Measurements from ENCODE around the gene HOXA7.

The HOXA7 gene

DNA sequence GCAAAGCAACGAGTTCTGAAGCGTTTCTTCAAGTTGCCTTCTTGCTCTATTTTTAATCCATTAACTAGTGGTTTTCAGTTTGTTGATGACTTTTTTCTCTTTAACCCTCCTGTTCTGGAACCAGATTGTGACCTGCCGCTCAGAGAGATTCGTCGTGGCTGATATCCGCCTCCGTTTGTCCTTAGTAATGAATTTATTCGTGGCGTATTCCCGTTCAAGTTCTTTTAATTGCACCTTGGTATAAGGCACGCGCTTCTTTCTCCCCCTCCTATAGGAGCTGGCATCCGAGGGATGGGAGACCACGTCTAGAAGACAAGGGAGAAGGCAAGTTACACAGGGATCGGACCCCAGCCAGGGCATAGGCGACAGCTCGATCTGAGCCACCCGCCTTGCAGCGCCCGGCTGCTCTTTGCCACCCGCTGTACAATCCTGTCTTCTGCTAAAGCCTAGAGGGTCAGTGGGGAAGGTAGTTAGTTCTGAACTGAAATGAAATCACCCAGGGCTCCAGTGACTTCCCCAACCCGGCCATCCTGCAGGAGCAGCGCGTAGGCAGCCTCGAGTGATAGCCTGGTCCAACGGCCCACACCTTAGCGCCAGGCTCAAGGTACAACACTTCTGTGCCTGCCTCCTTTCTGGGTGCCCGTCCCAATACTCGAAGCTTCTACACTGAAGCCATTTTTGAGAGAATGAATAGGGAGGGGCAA is 41.8 kb upstream of the HOXA7 start:
- FAIRE-seq (no peak), DNase-seq (ENCODE audit: insufficient read length, low spot score) (no peak)
- TF ChIP-seq POLR2A (IDR thresholded peaks at IDR 0.05; ENCODE audit: low read depth, low read length), result no peak

GRCh38 chr7:27197137-27198042 is 40.9 kb upstream of the HOXA7 start:
- DNase-seq (ENCODE audit: insufficient read length, low spot score), result no peak
- no peak for FAIRE-seq
- no peak for TF ChIP-seq POLR2A (IDR thresholded peaks at IDR 0.05; ENCODE audit: low read depth, low read length)

DNA sequence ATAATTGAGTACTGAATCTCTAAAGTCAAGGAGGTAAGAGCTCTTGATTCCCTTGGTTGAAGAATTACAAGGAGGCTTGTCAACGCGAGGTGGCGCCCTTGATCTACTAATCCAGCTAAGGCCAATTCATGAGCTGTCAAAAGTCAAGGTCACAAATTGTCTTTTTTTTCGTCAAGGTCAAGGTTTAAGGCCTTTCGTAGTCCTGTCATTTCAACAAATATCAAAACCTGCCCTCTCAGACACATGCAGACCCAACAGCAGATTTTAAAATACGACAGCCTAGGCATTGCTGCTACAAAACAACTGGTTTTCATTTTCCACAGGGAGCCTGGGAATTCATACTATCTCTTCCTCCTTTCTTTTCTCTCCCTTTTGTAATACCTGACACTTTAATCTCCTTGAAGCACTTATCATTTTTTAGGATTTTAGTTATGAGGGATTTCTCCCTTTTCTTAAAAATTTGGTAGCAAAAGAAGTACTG is 39.9 kb upstream of the HOXA7 start:
- no peak for TF ChIP-seq POLR2A (IDR thresholded peaks at IDR 0.05; ENCODE audit: low read depth, low read length)
- DNase-seq (ENCODE audit: insufficient read length, low spot score) (peak; percentile 95), FAIRE-seq (peak; percentile 75)

DNA sequence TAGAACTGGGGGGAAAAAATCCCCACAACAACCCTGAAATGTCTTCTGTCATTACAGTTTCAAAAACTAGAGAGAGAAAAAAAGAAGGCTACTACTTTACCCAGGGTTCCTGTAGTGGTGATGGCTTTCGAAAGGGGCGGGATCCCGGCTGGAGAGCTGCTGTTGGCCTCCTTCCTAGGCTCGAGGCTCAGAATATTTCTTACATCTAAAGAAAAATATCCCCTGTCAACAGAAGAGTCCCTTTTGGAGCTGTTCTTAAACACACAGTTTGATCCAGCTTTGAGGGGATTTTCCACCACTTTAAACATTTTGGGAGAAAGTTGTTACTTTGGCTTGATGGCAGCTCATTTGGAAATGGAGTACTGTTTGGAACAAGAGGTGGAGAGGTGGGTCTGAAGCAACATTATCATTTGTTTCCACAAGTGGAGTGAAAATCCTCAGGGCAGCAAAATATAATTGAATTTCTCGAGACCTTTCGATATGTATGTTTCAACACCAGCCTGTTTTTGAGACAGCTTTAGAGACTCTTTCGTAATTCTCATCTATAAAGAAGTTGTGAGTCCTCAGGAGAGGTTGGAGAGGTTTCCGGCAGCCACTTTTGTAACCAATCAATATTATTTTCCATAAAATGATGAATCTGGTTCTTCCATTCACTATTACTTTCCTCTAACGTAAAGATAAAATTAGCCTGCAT is 38.4 kb upstream of the HOXA7 start:
- FAIRE-seq (no peak), DNase-seq (ENCODE audit: insufficient read length, low spot score) (no peak)
- TF ChIP-seq POLR2A (IDR thresholded peaks at IDR 0.05; ENCODE audit: low read depth, low read length), result no peak

GRCh38 chr7:27194002-27194352 is 37.5 kb upstream of the HOXA7 start:
- no peak for FAIRE-seq
- DNase-seq (ENCODE audit: insufficient read length, low spot score), result no peak

GRCh38 chr7:27193335-27194001 is 37.0 kb upstream of the HOXA7 start:
- FAIRE-seq, result no peak
- no peak for TF ChIP-seq POLR2A (IDR thresholded peaks at IDR 0.05; ENCODE audit: low read depth, low read length)

More at GRCh38 chr7:27194002-27194352, 37.5 kb upstream of the HOXA7 start:
- TF ChIP-seq POLR2A (IDR thresholded peaks at IDR 0.05; ENCODE audit: low read depth, low read length), result no peak

DNA sequence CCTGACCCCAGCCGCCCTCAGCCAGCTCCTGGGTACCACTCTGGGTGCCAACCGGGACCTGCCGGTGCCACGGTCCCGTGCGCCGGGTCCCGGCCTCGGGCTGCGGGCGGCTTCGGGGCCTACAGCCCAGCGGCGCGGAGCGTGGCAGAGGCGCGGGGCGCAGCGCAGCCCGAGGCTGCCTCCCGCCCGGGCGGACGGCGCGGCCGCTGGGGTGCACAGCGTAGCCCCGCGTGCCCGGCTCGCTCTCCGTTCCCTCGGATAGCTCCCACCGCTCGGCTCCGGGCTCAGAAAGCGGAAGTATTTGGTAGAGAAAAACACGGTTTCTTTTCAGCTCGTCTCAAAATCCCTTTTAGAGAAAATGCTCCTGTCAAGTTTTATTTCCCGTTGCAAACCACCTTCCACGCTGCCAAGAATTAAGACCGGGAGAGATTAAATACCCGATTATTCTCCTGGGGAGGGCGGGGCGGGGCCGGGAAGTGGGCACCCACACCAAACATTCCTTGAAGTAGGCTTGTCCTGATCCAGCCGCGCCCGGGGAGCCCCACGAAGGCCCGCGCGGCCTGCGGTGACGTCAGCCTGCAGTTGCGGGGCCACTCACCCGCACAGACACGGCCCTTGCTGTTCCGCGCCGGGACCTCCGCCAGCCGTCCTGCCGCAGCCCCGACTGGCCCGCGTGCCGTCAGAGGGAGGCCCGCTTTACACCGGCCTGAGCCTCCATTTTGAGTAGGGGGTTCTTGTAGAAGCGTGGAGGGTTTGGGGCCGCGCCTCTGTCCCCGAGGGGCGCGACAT is 36.3 kb upstream of the HOXA7 start:
- DNase-seq (ENCODE audit: insufficient read length, low spot score) (no peak), FAIRE-seq (no peak)
- no peak for TF ChIP-seq POLR2A (IDR thresholded peaks at IDR 0.05; ENCODE audit: low read depth, low read length)

More at GRCh38 chr7:27193335-27194001, 37.0 kb upstream of the HOXA7 start:
- no peak for DNase-seq (ENCODE audit: insufficient read length, low spot score)

DNA sequence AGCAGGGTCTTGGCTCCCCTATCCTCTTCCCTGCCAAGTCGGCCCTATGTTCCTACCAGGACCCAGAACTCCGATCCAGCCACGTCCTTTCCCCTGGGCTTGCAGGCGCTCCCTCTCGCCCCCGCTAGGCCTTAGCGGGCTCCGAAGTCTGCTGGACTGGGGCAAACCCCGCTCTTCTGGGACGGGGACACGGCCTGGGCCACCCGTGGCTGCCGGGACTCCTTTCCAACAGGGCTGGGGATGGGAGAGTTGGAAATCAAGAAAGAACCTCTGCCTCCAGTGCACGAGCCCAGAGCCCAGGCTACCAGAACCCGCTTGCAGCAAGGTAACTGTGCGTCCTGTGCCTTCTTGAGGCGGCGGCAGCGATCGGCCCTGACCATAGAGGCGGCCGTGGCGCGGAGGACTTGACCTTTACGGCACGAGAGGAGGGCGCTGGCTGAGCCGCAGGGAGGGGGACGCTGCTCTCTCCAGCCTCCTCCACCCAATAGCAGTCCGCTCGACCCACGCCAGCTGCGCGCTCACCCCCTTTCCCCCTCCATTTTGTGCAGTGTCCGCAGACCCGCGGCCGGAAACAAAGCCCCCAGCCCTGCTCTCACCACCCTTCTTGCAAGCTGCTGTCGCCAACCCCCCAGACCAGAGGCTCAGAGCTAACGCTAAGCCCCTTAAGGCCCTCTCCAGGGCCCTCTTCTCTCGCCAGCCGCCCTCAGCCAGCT is 35.5 kb upstream of the HOXA7 start:
- DNase-seq (ENCODE audit: insufficient read length, low spot score) (no peak), FAIRE-seq (no peak)
- TF ChIP-seq POLR2A (IDR thresholded peaks at IDR 0.05; ENCODE audit: low read depth, low read length), result no peak

DNA sequence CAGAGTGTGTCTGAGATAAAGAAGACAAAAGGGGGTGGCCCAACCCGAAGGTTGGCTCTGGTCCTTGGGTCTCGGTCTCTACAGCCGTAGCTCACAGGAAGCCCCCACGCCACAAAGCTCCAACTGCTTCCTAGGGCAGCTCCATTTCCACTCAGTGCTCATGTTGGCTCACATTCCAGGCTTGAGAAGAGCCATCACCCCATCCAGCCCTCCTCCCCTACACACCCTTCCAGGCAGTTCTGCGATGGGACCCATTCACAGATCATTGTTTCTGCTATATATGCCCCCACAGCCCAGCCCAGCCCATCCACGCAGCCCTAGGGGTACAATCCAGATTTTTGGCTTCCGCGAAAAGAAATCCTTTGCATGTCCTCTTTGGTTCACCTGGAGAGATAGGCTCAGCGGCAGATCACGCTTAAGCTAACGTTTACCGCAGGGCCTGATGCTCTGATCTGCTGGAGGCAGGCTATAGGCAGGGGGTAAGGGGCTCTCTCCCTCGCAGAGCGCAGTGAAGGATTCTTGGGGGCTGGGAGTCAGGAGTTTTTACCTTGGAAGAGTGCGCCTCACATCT is 34.8 kb upstream of the HOXA7 start:
- FAIRE-seq, result no peak
- TF ChIP-seq POLR2A (IDR thresholded peaks at IDR 0.05; ENCODE audit: low read depth, low read length), result no peak
- DNase-seq (ENCODE audit: insufficient read length, low spot score), result no peak

GRCh38 chr7:27189997-27190748 is 33.7 kb upstream of the HOXA7 start:
- TF ChIP-seq POLR2A (IDR thresholded peaks at IDR 0.05; ENCODE audit: low read depth, low read length), result no peak
- DNase-seq (ENCODE audit: insufficient read length, low spot score), result no peak
- FAIRE-seq, result no peak

GRCh38 chr7:27189295-27189996 is 33.0 kb upstream of the HOXA7 start:
- FAIRE-seq (no peak), DNase-seq (ENCODE audit: insufficient read length, low spot score) (no peak)
- TF ChIP-seq POLR2A (IDR thresholded peaks at IDR 0.05; ENCODE audit: low read depth, low read length), result no peak

All from H54 (cell line).